ENCODE measurements around the gene CERS6. TPM values are rescaled to one million over a fixed set of nuclear protein-coding genes. Genes with fewer than 3 reads are reported as not detected.

Gene CERS6
- polyA plus RNA-seq, 1 donor (not counting 4 experiments of a cell fraction or from before 2014, with no cell fraction given) = 19.5 TPM

DNA sequence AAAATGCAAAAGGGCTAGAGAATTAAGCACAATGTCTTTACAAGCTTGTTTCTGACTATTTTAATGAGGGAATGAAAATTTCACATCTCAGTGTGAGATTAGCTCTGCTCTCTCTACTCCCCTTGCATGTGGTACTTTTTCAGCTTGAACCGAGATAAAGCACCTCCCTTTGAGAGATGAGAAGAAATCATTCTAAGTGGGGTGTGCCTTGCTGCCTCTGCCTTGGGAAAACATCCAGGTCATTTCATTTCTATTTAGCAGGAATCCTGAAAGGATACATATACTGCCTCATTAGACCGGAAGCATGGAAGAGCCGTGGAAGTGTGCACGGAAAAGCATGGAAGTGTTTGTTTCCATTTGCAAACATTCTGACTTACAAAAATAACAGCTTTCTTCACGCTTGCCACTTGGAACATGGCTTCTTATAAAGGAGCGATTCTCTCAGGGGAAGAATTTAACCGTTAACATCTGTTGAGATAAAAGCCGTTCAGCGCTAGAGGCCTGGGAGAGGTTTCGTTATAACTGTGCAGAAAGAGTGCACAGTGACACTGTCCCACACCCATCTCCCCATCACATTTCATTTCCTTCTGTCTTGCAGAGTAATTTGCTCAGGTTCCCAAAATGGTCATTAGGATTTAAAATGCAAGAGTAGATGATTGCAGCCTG is 363.1 kb downstream of the CERS6 start:
- H2AFZ ChIP-seq (ENCODE audit: control insufficient read depth, low read length) = no peak overlapping the region
- no peak overlapping the region for H3K9ac ChIP-seq (ENCODE audit: control insufficient read depth, extremely low read depth, insufficient read depth, low read length)
- TF ChIP-seq, protein P1, sequence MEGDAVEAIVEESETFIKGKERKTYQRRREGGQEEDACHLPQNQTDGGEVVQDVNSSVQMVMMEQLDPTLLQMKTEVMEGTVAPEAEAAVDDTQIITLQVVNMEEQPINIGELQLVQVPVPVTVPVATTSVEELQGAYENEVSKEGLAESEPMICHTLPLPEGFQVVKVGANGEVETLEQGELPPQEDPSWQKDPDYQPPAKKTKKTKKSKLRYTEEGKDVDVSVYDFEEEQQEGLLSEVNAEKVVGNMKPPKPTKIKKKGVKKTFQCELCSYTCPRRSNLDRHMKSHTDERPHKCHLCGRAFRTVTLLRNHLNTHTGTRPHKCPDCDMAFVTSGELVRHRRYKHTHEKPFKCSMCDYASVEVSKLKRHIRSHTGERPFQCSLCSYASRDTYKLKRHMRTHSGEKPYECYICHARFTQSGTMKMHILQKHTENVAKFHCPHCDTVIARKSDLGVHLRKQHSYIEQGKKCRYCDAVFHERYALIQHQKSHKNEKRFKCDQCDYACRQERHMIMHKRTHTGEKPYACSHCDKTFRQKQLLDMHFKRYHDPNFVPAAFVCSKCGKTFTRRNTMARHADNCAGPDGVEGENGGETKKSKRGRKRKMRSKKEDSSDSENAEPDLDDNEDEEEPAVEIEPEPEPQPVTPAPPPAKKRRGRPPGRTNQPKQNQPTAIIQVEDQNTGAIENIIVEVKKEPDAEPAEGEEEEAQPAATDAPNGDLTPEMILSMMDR (optimal IDR thresholded peaks at IDR 0.05 in 1 of 3, IDR thresholded peaks at IDR 0.05 in 1 of 3, conservative IDR thresholded peaks at IDR 0.05 in 1 of 3; ENCODE audit: extremely low read depth in 1 of 3, insufficient read depth in 2 of 3, low read length in 3 of 3) = no peak
- no peak for TF ChIP-seq EZH2 (IDR thresholded peaks at IDR 0.05; ENCODE audit: low read length)
- H3K9me1 ChIP-seq (ENCODE audit: control insufficient read depth, extremely low read depth, insufficient read depth, low read length) = no peaks in the 10 kb centered on the region
- DNase-seq (ENCODE audit: low read depth, low spot score) (no peak), FAIRE-seq (no peak)
- H3K79me2 ChIP-seq (ENCODE audit: control insufficient read depth, insufficient read depth, low read length) = no peaks in the 10 kb centered on the region
- no peaks in the 10 kb centered on the region for H3K27me3 ChIP-seq (ENCODE audit: control insufficient read depth, extremely low read depth, insufficient read depth, low read length)
- no peaks in the 10 kb centered on the region for H3K36me3 ChIP-seq (ENCODE audit: control insufficient read depth in 2 of 2, extremely low read depth in 1 of 2, insufficient read depth in 2 of 2, low read length in 2 of 2)
- H3K4me1 ChIP-seq (ENCODE audit: control insufficient read depth, extremely low read depth, insufficient read depth, low read length) = no peaks in the 10 kb centered on the region
- H3K27ac ChIP-seq (ENCODE audit: control insufficient read depth, insufficient read depth, low read length) = no peak overlapping the region
- dilution Hi-C loops (cut with MboI; ENCODE audit: extremely low pct_ligation_motif_present, low sequenced_read_pairs) = no loop called here
- H3K4me3 ChIP-seq (ENCODE audit: control insufficient read depth in 2 of 3, extremely low read depth in 1 of 3, insufficient read depth in 2 of 3, low read depth in 1 of 3, low read length in 3 of 3) = no peak overlapping the region
- no peaks in the 10 kb centered on the region for H3K9me3 ChIP-seq (ENCODE audit: control insufficient read depth, low read depth, low read length)
- H3K4me2 ChIP-seq (ENCODE audit: control insufficient read depth, extremely low read depth, insufficient read depth, low read depth, low read length) = no peak overlapping the region
- no peaks in the 10 kb centered on the region for H4K20me1 ChIP-seq (ENCODE audit: control insufficient read depth, extremely low read depth, insufficient read depth, low read length)

DNA sequence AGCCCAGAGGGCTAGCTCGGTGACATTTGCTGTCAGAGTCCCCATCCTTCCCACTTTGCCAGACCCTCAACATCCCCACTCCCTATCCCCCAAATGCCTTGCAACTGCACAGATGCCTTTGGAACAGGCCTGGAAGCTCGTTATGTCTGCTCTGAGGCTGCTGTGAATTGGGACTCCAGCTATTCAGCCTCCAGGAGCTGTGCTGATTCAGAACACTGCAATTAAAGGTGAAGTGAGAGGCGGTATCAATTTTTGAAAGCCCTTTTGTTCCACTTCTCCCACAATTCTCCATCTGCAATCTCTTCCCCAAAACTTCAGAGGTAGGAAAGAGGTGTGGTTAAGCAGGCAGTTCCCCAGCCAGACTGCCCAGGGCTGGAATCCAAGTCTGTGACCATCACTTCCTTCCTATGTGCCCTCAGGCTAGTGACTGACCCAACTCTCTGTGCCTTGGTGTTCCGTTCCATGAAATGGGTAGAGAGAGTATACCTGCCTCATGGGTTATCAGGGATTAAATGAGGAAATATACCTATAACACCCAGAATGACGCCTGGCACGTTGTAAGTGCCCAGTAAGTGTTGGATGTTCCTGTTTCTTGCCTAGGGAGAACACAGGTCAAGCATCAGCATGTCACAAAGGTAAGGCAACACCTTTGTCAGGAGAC is 363.9 kb downstream of the CERS6 start:
- Histone ChIP-seq H3K27me3 (ENCODE audit: control insufficient read depth, extremely low read depth, insufficient read depth, low read length) (no peaks in the 10 kb centered on the region), H3K4me2 (ENCODE audit: control insufficient read depth, extremely low read depth, insufficient read depth, low read depth, low read length) (no peak overlapping the region), H3K36me3 (ENCODE audit: control insufficient read depth in 2 of 2, extremely low read depth in 1 of 2, insufficient read depth in 2 of 2, low read length in 2 of 2) (no peaks in the 10 kb centered on the region), H3K9me1 (ENCODE audit: control insufficient read depth, extremely low read depth, insufficient read depth, low read length) (no peaks in the 10 kb centered on the region), H4K20me1 (ENCODE audit: control insufficient read depth, extremely low read depth, insufficient read depth, low read length) (no peaks in the 10 kb centered on the region), H3K27ac (ENCODE audit: control insufficient read depth, insufficient read depth, low read length) (no peak overlapping the region), H3K79me2 (ENCODE audit: control insufficient read depth, insufficient read depth, low read length) (no peaks in the 10 kb centered on the region), H3K4me3 (ENCODE audit: control insufficient read depth in 2 of 3, extremely low read depth in 1 of 3, insufficient read depth in 2 of 3, low read depth in 1 of 3, low read length in 3 of 3) (no peak overlapping the region), H2AFZ (ENCODE audit: control insufficient read depth, low read length) (no peak overlapping the region), H3K9ac (ENCODE audit: control insufficient read depth, extremely low read depth, insufficient read depth, low read length) (no peak overlapping the region), H3K4me1 (ENCODE audit: control insufficient read depth, extremely low read depth, insufficient read depth, low read length) (no peaks in the 10 kb centered on the region), H3K9me3 (ENCODE audit: control insufficient read depth, low read depth, low read length) (no peaks in the 10 kb centered on the region)
- FAIRE-seq (no peak), DNase-seq (ENCODE audit: low read depth, low spot score) (no peak)
- TF ChIP-seq, protein P1 (optimal IDR thresholded peaks at IDR 0.05 in 1 of 3, IDR thresholded peaks at IDR 0.05 in 1 of 3, conservative IDR thresholded peaks at IDR 0.05 in 1 of 3; ENCODE audit: extremely low read depth in 1 of 3, insufficient read depth in 2 of 3, low read length in 3 of 3) = no peak
- TF ChIP-seq EZH2 (IDR thresholded peaks at IDR 0.05; ENCODE audit: low read length) = no peak
- dilution Hi-C loops (cut with MboI; ENCODE audit: extremely low pct_ligation_motif_present, low sequenced_read_pairs) = no loop called here
